NCI-H1417 treated with DMSO at 0.1 percent for 48 hours (cell line): ENCODE measurements around the gene IGFBPL1.
"Not testable (repeated sequence)": the region's sequence is repeated elsewhere in the genome, so short reads cannot be mapped to it uniquely, and the experiment has no call there.

Source experiments
- DNase-seq: peaks from one replicate; lab custom pipeline; 2025; lab: John Stamatoyannopoulos, UW

Gene IGFBPL1

GRCh38 chr9:38380230-38380871, 43.9 kb downstream of the IGFBPL1 start:
- DNase-seq = no peak

- DNase-seq = not testable (repeated sequence)
These were observed 46.7 kb downstream of the IGFBPL1 start for GRCh38 chr9:38377336-38378083.

GRCh38 chr9:38376021-38376670, 48.1 kb downstream of the IGFBPL1 start:
- no peak for DNase-seq

- DNase-seq = no peak
These were observed 48.7 kb downstream of the IGFBPL1 start for GRCh38 chr9:38375572-38375963.

GRCh38 chr9:38374847-38375571, 49.2 kb downstream of the IGFBPL1 start:
- no peak for DNase-seq

GRCh38 chr9:38373679-38374078, 50.6 kb downstream of the IGFBPL1 start:
- no peak for DNase-seq

GRCh38 chr9:38372762-38373619, 51.3 kb downstream of the IGFBPL1 start:
- DNase-seq = no peak

- peak; percentile 8 for DNase-seq
These were observed 52.8 kb downstream of the IGFBPL1 start for GRCh38 chr9:38371495-38371894.

GRCh38 chr9:38370176-38370575, 54.1 kb downstream of the IGFBPL1 start:
- DNase-seq = no peak

GRCh38 chr9:38368731-38369130, 55.5 kb downstream of the IGFBPL1 start:
- DNase-seq = no peak

- DNase-seq = no peak
These were observed 56.4 kb downstream of the IGFBPL1 start for GRCh38 chr9:38367898-38368297.

- DNase-seq = no peak
These were observed 60.7 kb downstream of the IGFBPL1 start for GRCh38 chr9:38363589-38363925.

- peak; percentile 9 for DNase-seq
These were observed 61.2 kb downstream of the IGFBPL1 start for GRCh38 chr9:38362852-38363588.

- DNase-seq = no peak
These were observed 62.8 kb downstream of the IGFBPL1 start for GRCh38 chr9:38361473-38361850.

- peak; percentile 1 for DNase-seq
These were observed 63.3 kb downstream of the IGFBPL1 start for GRCh38 chr9:38360839-38361472.

GRCh38 chr9:38359689-38360385, 64.4 kb downstream of the IGFBPL1 start:
- no peak for DNase-seq

- DNase-seq = no peak
These were observed 65.0 kb downstream of the IGFBPL1 start for GRCh38 chr9:38359297-38359653.

GRCh38 chr9:38358390-38359296, 65.6 kb downstream of the IGFBPL1 start:
- no peak for DNase-seq
